Coronary artery (tissue), 2 donors: Measurements from ENCODE around the gene RANGAP1.

ENCODE experiments used
- DNase-seq: peaks from one replicate; pipeline ENCODE4 v3.0.0-alpha.2; 2017; ENCODE audit warnings: low spot score
- H3K27ac ChIP-seq, 2 donors: fragments of 200-600 bp; sonication (generic); one replicate each; pipeline ENCODE4 v1.5.1; 2016 to 2019
- H3K4me3 ChIP-seq: fragments of 200-600 bp; sonication (generic); 2 replicates; pipeline ENCODE4 v1.5.1; 2016; ENCODE audit warnings: mild to moderate bottlenecking, moderate library complexity
- TF ChIP-seq, protein P1 (sequence below): fragments of 200-600 bp; sonication (generic); IDR thresholded peaks from one replicate; pipeline ENCODE4 v1.5.1; 2019; ENCODE audit warnings: antibody characterized with exemption

The RANGAP1 gene

DNA sequence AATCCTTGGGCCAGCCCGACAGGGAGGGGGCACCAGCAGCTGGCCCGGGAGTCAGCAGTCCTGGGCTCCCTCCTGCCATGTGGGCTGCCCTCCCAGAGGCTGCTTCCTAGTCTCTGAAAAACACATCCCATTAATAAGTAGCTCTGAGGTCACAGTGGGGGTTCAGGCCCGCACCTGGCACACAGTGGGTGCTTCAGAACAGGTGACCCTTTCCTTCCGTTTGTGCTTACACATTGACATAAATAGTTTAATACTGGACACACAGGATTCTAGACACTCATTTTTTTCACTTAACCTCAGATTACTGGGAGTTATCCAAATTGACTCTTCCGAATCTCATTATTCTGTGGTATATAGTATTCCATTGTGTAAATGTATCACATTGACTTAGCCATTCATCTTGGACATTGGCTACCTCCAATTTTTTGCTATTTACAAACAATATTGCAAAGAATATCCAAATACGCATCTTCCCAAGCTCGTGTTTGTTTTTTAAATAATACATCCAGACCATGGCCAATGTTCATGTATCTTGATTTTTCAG is 44.8 kb downstream of the RANGAP1 start:
- no peak for DNase-seq
- TF ChIP-seq, protein P1, sequence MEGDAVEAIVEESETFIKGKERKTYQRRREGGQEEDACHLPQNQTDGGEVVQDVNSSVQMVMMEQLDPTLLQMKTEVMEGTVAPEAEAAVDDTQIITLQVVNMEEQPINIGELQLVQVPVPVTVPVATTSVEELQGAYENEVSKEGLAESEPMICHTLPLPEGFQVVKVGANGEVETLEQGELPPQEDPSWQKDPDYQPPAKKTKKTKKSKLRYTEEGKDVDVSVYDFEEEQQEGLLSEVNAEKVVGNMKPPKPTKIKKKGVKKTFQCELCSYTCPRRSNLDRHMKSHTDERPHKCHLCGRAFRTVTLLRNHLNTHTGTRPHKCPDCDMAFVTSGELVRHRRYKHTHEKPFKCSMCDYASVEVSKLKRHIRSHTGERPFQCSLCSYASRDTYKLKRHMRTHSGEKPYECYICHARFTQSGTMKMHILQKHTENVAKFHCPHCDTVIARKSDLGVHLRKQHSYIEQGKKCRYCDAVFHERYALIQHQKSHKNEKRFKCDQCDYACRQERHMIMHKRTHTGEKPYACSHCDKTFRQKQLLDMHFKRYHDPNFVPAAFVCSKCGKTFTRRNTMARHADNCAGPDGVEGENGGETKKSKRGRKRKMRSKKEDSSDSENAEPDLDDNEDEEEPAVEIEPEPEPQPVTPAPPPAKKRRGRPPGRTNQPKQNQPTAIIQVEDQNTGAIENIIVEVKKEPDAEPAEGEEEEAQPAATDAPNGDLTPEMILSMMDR: no peak
- no peak overlapping the region for H3K27ac ChIP-seq
- H3K4me3 ChIP-seq: no peak overlapping the region

DNA sequence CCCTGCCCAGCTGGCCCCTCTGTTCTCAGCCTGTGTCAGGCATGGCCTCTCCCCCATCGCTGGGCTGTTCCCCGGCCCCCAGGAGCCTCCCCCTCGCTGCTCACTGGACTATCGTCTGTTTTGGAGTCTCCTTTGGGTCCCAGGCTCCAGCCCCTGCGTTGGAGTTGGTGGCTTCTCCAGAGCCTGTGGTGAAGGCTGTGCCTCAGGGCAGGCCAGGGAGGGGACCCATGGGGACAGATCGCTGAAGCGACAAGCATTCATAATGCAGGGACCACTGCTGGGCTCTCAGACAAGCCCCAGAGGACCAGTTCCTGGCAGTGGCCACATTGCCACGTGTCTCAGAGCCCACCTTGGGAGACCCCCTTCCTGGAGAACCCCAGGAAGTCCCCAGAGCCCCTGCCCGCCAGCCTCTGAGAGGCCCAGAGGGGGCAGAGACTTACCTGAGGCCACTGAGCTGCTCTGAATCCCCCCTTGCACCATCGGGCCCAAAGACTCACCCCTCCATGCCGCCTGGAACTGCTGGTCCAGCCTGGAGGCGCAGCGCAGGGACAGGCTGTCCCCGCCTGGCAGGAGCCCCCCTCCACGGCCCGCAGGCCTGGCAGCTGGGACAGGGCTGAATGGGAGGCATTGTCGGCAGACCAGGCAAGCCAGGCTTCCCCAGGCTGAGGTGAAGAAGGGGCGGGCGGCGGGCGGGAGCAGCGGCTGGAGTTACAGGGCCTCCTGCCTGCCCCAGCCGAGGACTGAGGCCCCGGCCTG is 45.4 kb downstream of the RANGAP1 start, which contains the start of gene CHADL:
CHADL (minus strand) TSS at position 555 of the 756 bp plus-strand sequence; CDS start at position 505, 50 bp downstream.
- DNase-seq: no peak
- TF ChIP-seq, protein P1: no peak
- H3K4me3 ChIP-seq: no peak within 1 kb of the TSS
- peak within 1 kb of the TSS in 1 of 2 donors; percentile 26 for H3K27ac ChIP-seq

DNA sequence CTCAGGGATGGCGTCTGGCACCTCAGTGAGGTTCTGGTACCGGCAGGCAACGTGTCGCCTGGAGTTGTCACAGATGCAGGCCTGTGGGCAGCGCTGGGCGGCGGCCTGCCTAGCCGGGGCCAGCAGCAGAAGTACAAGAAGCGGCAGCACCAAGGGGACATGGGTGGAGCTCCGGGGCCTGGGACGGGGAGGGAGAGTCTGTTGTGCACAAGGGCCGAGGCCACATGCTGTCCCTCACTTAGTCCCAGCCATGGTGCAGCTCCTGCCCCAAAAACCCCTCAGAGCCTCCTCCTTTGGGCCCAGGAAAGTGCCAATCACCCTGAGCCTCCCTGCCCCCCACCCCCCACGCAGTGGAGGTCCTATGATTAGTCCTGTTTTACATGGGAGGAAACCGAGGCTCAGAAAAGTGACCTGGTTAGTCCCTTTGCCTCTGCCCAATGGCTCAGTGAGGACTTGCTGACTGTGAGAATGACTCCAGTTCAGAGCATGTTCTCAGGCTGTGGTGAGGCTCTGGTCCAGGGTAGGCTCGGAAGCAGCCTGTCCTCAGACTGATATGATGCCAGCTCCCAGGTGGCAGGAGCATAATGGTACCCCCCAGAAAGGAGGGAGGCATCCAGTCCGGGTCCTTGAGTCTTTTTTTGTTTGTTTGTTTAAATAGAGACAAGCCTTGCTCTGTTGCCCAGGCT is 46.4 kb downstream of the RANGAP1 start:
- Histone ChIP-seq H3K27ac (no peak overlapping the region), H3K4me3 (no peak overlapping the region)
- DNase-seq: no peak
- TF ChIP-seq, protein P1: no peak

DNA sequence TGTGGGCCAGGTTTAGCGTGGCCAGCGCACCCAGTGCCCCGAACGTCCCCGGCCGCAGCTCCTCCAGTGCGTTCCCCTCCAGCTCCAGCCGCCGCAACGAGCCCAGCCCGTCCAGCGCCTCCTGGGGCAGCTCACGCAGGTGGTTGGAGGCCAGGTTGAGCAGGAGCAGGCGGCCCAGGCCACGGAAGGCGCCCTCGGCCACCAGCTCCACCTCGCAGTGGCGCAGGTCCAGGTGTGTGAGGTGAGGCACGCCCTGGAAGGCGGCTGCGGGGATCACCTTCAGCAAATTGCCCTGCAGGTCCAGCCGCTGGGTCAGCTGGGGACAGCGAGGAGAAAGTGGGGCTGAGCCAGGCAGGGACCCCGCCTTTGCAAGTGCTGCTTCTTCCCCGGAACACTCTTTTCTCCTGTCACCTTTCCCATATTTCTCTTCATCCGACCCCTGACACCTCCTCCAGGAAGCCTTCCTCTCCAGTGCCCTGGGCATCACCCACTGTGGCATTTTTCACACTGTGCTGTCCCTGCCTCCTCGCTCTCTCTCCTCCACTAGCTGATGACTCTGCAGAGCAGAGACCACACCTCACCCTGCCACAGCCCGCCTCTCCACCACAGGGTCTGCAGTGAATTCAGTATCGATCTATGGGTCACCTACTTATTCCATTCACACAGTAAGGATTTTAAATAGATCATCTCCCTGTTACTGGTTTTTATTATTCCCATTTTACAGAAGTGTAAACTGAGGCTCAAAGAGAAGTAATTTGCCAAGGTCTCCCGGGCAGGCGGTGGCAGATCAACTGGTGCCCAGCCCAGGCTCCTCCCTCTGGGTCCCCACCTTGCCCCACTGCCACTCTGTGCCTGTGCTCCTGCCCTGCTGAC is 47.2 kb downstream of the RANGAP1 start:
- TF ChIP-seq, protein P1: no peak
- Histone ChIP-seq H3K4me3 (no peak overlapping the region), H3K27ac (no peak overlapping the region)
- DNase-seq: no peak

DNA sequence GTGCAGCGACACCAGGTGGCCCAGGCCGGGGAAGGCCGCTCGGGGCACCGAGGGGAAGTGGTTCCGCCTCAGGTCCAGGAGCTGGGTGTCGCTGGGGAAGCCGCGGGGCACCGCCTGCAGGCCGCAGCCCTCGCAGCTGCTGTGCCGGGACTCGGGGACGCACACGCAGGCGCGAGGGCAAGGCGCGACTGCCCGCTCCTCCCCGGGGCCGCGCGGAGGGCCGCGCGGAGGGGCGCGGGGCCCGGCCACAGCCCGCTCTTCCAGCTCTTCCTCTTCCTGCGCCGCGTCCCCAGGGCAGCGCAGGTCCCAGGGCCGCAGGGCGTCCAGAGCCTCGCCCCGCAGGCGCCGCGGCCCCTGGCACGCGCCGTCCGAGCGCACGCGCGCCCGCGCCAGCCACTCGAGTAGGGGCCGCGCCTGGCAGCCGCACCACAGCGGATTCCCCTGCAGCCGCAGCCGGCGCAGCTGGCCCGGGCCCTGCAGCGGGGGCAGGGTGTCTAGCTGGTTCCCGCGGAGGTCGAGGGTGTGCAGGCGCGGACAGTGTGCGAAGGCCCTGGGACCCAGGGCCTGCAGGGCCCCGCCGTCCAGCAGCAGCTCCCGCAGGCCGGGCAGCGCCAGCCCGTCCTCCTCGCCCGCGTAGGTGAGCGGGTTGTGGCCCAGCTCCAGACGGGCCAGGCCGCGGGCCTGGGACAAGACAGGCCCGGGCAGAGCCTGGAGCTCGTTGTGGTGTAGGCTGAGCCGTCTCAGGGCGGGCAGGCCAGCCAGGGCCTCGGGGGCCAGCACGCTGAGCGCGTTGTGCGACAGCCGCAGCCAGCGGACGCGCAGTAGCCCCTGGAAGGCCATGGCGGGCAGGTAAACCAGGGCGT is 48.0 kb downstream of the RANGAP1 start:
- TF ChIP-seq, protein P1: peak; percentile 11
- Histone ChIP-seq H3K4me3 (peak overlapping the region; percentile 77), H3K27ac (peak overlapping the region in 1 of 2 donors; percentile 17)
- DNase-seq: no peak
